ENCODE measurements around the gene TMA16. TPM values are rescaled to one million over a fixed set of nuclear protein-coding genes. Genes with fewer than 3 reads are reported as not detected.

TMA16 gene
- total and polyA plus RNA-seq, 2 donors (not counting 3 experiments of a cell fraction or from before 2014, with no cell fraction given), result 4.2 to 42.7 TPM

GRCh38 chr4:163566257-163566796 lies 71.8 kb downstream of the TMA16 start:
- H3K9ac ChIP-seq (replicated peaks; ENCODE audit: extremely low read depth, insufficient read depth, low read length), result no peak overlapping the region
- H3K4me2 ChIP-seq (ENCODE audit: insufficient read depth, low read length), result no peak overlapping the region
- no peaks in the 10 kb centered on the region for H3K36me3 ChIP-seq (ENCODE audit: control insufficient read depth in 2 of 2, extremely low read depth in 1 of 2, insufficient read depth in 2 of 2, low read length in 2 of 2)
- POLR2A ChIA-PET, result no interaction called here
- CTCF ChIA-PET, result interaction anchor here (1.5 kb wide), 1 partner anchor 10 kb away, joined by 3 read pairs; no protein-coding TSS in a partner anchor
- DNase-seq (ENCODE audit: low read depth, low spot score) (no peak), FAIRE-seq (no peak)
- intact Hi-C loops (cut with micrococcal nuclease), result no loop called here
- no peaks in the 10 kb centered on the region for H3K9me1 ChIP-seq (replicated peaks; ENCODE audit: control insufficient read depth, extremely low read depth, insufficient read depth, low read length)
- H3K4me3 ChIP-seq (replicated peaks in 1 of 3; ENCODE audit: insufficient read depth in 1 of 3, low read depth in 1 of 3, low read length in 3 of 3), result no peak overlapping the region
- H3K27me3 ChIP-seq (ENCODE audit: control insufficient read depth in 2 of 2, insufficient read depth in 2 of 2, low read length in 2 of 2), result no peaks in the 10 kb centered on the region
- no peak overlapping the region for H3K27ac ChIP-seq (ENCODE audit: insufficient read depth, low read depth, low read length)
- H2AFZ ChIP-seq (ENCODE audit: low read depth, low read length), result no peak overlapping the region
- no peaks in the 10 kb centered on the region for H3K9me3 ChIP-seq (replicated peaks; ENCODE audit: control insufficient read depth, insufficient read depth, low read length)
- dilution Hi-C loops (cut with MboI; ENCODE audit: extremely low pct_ligation_motif_present, low sequenced_read_pairs), result no loop called here
- no TSS peak for BruUV-seq (replicated peaks)
- no peaks in the 10 kb centered on the region for H3K4me1 ChIP-seq (ENCODE audit: control insufficient read depth, extremely low read depth, insufficient read depth, low read length)
- no peaks in the 10 kb centered on the region for H3K79me2 ChIP-seq (ENCODE audit: control insufficient read depth, insufficient read depth, low read length)
- H4K20me1 ChIP-seq (replicated peaks; ENCODE audit: control insufficient read depth, extremely low read depth, insufficient read depth, low read length), result no peaks in the 10 kb centered on the region
- no peak for TF ChIP-seq MYC (IDR thresholded peaks at IDR 0.05; ENCODE audit: low read depth, low read length)
- TF ChIP-seq, protein P1, sequence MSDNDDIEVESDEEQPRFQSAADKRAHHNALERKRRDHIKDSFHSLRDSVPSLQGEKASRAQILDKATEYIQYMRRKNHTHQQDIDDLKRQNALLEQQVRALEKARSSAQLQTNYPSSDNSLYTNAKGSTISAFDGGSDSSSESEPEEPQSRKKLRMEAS (IDR thresholded peaks at IDR 0.05; ENCODE audit: insufficient read depth, insufficient read length), result no peak
- no peak for TF ChIP-seq JUN (IDR thresholded peaks at IDR 0.05; ENCODE audit: borderline replicate concordance, insufficient read depth, insufficient read length, low read depth)
- TF ChIP-seq POLR2AphosphoS5 (IDR thresholded peaks at IDR 0.05; ENCODE audit: insufficient read depth, low read depth, low read length), result no peak
- no peak for TF ChIP-seq GATA2 (IDR thresholded peaks at IDR 0.05; ENCODE audit: insufficient read depth, insufficient read length, low read depth, low read length)
- TF ChIP-seq, protein P2, sequence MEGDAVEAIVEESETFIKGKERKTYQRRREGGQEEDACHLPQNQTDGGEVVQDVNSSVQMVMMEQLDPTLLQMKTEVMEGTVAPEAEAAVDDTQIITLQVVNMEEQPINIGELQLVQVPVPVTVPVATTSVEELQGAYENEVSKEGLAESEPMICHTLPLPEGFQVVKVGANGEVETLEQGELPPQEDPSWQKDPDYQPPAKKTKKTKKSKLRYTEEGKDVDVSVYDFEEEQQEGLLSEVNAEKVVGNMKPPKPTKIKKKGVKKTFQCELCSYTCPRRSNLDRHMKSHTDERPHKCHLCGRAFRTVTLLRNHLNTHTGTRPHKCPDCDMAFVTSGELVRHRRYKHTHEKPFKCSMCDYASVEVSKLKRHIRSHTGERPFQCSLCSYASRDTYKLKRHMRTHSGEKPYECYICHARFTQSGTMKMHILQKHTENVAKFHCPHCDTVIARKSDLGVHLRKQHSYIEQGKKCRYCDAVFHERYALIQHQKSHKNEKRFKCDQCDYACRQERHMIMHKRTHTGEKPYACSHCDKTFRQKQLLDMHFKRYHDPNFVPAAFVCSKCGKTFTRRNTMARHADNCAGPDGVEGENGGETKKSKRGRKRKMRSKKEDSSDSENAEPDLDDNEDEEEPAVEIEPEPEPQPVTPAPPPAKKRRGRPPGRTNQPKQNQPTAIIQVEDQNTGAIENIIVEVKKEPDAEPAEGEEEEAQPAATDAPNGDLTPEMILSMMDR (IDR thresholded peaks at IDR 0.05; ENCODE audit: extremely low read depth in 1 of 2, insufficient read depth in 1 of 2, low read depth in 1 of 2, low read length in 2 of 2), result no peak
- TF ChIP-seq FOS (IDR thresholded peaks at IDR 0.05; ENCODE audit: borderline replicate concordance, insufficient read depth, low read length), result no peak
- no peak for TF ChIP-seq POLR2A (IDR thresholded peaks at IDR 0.05; ENCODE audit: low read depth, low read length)
- no peak for TF ChIP-seq EZH2 (IDR thresholded peaks at IDR 0.05; ENCODE audit: borderline replicate concordance, low read depth, low read length, severe bottlenecking)

Measured in endothelial cell of umbilical vein (primary cell).